HG03159 (cell line): ENCODE measurements around the gene MAML2.

Experiments used
- ATAC-seq: cut with Tn5 transposase; IDR thresholded peaks from one replicate; pipeline ENCODE4 v1.9.1; 2021; ENCODE audit warnings: mild to moderate bottlenecking, moderate library complexity; ENCODE audit not compliant: unreplicated experiment

Gene MAML2

GRCh38 chr11:96318850-96319249 is 24.1 kb downstream of the MAML2 start:
- ATAC-seq, result no peak

- ATAC-seq, result no peak
Observed at GRCh38 chr11:96318399-96318798, 24.6 kb downstream of the MAML2 start.

- no peak for ATAC-seq
Observed at GRCh38 chr11:96317985-96318384, 25.0 kb downstream of the MAML2 start.

GRCh38 chr11:96317571-96317970 is 25.4 kb downstream of the MAML2 start:
- no peak for ATAC-seq

- no peak for ATAC-seq
Observed at GRCh38 chr11:96316869-96317268, 26.1 kb downstream of the MAML2 start.

GRCh38 chr11:96315476-96315875 is 27.5 kb downstream of the MAML2 start:
- ATAC-seq, result no peak

GRCh38 chr11:96314326-96315020 is 28.5 kb downstream of the MAML2 start:
- ATAC-seq, result no peak

GRCh38 chr11:96313163-96313562 is 29.8 kb downstream of the MAML2 start:
- no peak for ATAC-seq

- no peak for ATAC-seq
Observed at GRCh38 chr11:96311120-96311568, 31.9 kb downstream of the MAML2 start.

GRCh38 chr11:96310236-96310635 is 32.8 kb downstream of the MAML2 start:
- ATAC-seq, result no peak

- ATAC-seq, result no peak
Observed at GRCh38 chr11:96309643-96310017, 33.4 kb downstream of the MAML2 start.

GRCh38 chr11:96309016-96309642 is 33.9 kb downstream of the MAML2 start:
- ATAC-seq, result no peak

GRCh38 chr11:96307776-96308140 is 35.2 kb downstream of the MAML2 start:
- ATAC-seq, result no peak

GRCh38 chr11:96306933-96307775 is 35.8 kb downstream of the MAML2 start:
- ATAC-seq, result no peak

- no peak for ATAC-seq
Observed at GRCh38 chr11:96306600-96306932, 36.4 kb downstream of the MAML2 start.

- no peak for ATAC-seq
Observed at GRCh38 chr11:96306071-96306470, 36.9 kb downstream of the MAML2 start.

GRCh38 chr11:96303980-96304379 is 39.0 kb downstream of the MAML2 start:
- no peak for ATAC-seq

GRCh38 chr11:96303064-96303463 is 39.9 kb downstream of the MAML2 start:
- ATAC-seq, result no peak

GRCh38 chr11:96301818-96302217 is 41.2 kb downstream of the MAML2 start:
- no peak for ATAC-seq

GRCh38 chr11:96299155-96299888 is 43.7 kb downstream of the MAML2 start:
- ATAC-seq, result no peak

- ATAC-seq, result no peak
Observed at GRCh38 chr11:96295369-96295768, 47.6 kb downstream of the MAML2 start.
